ENCODE data around the gene CDC42EP4.

The CDC42EP4 gene

DNA sequence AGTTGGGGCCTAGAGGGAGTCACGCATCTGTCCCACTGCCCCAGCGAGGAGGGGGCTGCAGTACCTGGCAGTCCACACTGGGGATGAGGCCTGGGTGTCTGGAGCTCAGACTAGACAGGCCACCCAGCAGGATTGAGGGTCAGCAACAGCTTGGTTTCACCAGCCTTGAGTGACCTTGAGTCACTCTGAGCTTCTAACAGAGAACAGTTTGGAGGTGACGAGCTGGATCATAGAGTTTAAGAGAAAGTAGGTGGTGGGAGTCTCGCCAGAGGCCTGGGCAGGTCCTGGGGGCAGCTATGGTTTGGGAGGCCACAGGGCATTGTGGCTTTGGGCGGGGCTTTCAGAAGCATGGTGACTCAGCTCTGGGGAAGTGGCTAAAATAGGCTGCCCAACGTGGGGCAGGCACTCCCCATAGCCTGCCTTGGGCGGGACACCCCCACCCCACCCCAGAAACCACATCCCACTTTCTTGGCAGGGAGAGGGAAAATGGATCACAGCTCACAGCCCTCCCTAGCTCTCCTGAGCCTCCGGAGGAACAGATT lies 20.5 kb downstream of the CDC42EP4 start:
- peak; percentile 88 for DNase-seq (ENCODE audit: low read depth)
- TF ChIP-seq, protein P1, sequence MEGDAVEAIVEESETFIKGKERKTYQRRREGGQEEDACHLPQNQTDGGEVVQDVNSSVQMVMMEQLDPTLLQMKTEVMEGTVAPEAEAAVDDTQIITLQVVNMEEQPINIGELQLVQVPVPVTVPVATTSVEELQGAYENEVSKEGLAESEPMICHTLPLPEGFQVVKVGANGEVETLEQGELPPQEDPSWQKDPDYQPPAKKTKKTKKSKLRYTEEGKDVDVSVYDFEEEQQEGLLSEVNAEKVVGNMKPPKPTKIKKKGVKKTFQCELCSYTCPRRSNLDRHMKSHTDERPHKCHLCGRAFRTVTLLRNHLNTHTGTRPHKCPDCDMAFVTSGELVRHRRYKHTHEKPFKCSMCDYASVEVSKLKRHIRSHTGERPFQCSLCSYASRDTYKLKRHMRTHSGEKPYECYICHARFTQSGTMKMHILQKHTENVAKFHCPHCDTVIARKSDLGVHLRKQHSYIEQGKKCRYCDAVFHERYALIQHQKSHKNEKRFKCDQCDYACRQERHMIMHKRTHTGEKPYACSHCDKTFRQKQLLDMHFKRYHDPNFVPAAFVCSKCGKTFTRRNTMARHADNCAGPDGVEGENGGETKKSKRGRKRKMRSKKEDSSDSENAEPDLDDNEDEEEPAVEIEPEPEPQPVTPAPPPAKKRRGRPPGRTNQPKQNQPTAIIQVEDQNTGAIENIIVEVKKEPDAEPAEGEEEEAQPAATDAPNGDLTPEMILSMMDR (IDR thresholded peaks at IDR 0.05; ENCODE audit: low read depth, low read length, missing control alignments), result no peak
- H3K4me3 ChIP-seq (ENCODE audit: low read depth, low read length), result peak overlapping the region; percentile 6
- in situ Hi-C loops (cut with HindIII; ENCODE audit: low sequenced_read_pairs), result no loop called here

DNA sequence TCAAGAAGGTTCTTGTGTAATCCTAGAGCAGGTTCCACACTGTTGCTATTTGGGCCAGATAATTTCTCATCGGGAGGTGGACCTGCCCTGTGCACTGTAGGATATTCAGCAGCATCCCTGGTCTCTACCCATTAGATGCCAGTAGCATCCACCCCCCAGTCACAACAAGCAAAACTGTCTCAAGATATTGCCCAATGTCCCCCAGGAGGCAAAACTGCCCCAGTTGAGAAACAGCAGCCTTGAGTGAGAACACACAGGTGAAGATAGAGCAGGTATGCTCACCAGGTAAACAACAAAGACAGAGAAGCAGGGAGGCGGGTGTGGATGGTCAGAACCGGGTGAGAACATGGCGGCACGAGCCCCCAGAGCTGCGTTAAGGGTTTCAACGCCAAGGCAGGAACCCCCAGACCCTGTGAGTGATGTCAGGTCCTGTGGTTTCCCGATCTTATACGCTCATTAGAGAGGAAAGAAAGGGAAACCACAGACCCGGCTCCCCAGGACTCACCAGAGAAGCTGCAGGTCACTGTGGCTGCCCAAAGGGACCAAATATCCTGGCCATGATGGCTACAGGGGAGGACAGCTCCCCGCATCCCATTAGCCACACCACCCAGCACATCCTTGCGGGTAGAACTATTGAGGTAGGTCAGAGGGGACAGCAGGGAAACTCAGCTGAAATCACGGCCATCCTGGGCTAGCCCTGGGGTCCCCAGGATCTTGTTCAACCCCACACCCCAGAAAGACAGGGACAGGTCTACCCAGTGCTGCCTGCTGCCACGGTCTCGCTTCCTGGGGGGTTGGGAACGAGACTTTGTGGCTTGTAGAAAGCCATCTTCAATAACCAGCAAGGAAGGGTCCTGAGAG lies 21.2 kb downstream of the CDC42EP4 start:
- in situ Hi-C loops (cut with HindIII; ENCODE audit: low sequenced_read_pairs), result no loop called here
- H3K4me3 ChIP-seq (ENCODE audit: low read depth, low read length), result peak overlapping the region; percentile 1

DNA sequence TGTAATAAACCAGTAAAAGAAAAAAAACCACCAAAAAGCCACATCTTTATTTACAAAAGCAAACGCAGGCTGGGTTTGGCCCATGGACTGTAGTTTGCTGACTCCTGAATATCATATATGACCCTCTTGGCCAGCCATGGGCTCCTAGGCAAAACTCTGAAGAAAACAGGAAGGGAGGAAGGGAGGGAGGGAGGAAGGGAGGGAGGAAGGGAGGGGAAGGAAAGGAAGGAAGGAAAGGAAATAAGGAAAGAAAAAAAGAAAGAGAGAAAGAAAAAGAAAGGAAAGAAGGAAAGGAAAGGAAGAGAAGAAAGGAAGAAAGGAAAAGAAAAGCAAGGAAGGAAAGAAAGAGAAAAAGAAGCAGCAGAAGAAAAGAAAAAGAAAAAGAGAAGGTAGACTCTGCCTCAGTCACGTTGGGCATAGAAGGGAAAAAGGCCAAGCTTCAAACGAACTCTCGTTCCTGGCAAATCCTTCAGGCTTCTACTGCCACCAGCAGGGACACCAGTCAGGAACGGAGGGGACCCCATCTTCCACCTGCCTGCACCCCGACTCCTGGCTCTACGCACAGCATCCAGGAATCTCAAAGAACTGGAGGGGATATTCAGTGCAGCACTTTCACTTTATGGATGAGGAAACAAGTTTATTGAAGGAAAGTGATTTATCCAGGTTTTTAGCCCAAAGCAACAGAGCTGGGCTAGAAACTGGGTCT lies 22.1 kb downstream of the CDC42EP4 start:
- no peak overlapping the region for H3K4me3 ChIP-seq (ENCODE audit: low read depth, low read length)
- in situ Hi-C loops (cut with HindIII; ENCODE audit: low sequenced_read_pairs), result no loop called here
- TF ChIP-seq, protein P1 (IDR thresholded peaks at IDR 0.05; ENCODE audit: low read depth, low read length, missing control alignments), result no peak
- no peak for DNase-seq (ENCODE audit: low read depth)

More for the DNA sequence above, 21.2 kb downstream of the CDC42EP4 start:
- no peak for DNase-seq (ENCODE audit: low read depth)
- TF ChIP-seq, protein P1 (IDR thresholded peaks at IDR 0.05; ENCODE audit: low read depth, low read length, missing control alignments), result no peak

DNA sequence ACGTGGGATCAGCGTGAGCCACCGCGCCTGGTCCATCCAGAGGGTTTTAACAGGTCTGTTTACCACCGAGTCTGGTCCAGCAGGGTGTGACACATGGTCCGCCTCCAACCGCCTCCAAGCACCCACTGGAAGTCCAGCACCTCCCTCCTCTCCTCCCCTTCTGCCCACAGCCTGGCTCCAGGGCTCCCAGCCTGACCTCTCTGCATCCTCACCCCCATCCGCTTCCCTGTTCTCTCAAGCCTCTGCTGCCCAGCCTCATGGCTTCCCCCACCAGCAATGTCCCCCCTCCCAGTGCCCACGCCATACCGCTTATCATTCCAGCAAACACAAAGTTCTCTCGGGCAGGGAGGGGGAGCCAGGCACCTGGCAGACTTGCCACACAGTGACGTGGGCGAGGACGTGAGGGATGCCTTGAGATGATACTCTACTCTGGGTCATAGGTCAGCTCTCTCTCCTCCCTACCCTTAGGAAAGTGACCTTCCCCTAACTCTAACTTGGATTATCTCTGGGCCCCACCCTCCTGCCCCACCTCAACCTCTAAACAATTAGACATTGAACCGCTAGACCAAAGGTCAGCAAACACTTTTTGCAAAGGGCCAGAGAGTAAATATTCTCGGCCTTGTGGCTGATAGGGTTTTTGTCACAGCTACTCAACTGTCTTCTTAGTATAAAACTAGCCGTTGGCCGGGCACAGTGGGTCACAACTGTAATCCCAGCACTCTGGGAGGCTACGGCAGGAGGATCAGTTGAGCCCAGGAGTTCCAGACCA lies 23.1 kb downstream of the CDC42EP4 start:
- TF ChIP-seq, protein P1 (IDR thresholded peaks at IDR 0.05; ENCODE audit: low read depth, low read length, missing control alignments), result no peak
- no peak for DNase-seq (ENCODE audit: low read depth)
- H3K4me3 ChIP-seq (ENCODE audit: low read depth, low read length), result no peak overlapping the region
- in situ Hi-C loops (cut with HindIII; ENCODE audit: low sequenced_read_pairs), result no loop called here

DNA sequence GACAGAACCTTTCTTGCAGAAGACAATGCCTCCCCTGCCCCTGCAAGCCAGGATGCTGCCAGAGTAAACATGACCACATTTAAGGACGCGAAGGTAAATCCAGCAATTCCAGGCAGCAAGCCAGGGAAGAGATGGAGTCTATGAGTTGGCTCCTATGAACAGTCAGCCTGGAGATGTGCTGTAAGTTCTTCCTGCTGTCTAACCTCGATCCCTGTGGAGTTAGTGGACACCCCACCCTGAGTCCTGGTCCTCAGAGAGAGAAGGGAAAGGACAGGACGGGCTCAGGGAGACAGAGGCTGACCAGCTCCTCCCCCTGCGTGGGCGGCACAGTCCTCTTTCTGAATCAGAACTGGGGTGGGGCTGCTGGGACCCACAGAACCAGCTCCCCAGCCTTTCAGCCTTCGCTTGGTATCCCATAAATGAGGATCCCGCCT lies 24.9 kb downstream of the CDC42EP4 start:
- H3K4me3 ChIP-seq (ENCODE audit: low read depth, low read length), result no peak overlapping the region
- DNase-seq (ENCODE audit: low read depth), result peak; percentile 86
- TF ChIP-seq, protein P1 (IDR thresholded peaks at IDR 0.05; ENCODE audit: low read depth, low read length, missing control alignments), result no peak
- in situ Hi-C loops (cut with HindIII; ENCODE audit: low sequenced_read_pairs), result no loop called here

Measured in astrocyte of the cerebellum (primary cell).